Sigmoid colon (tissue), 7 donors: Measurements from ENCODE around the gene OR8B4. TPM values are rescaled to one million over a fixed set of nuclear protein-coding genes. Genes with fewer than 3 reads are reported as not detected.
A peak's percentile ranks its signal among the peaks of the same experiment; 100 is the strongest.
"Not testable (repeated sequence)": the region's sequence is repeated elsewhere in the genome, so short reads cannot be mapped to it uniquely, and the experiment has no call there.

Experiments used
- DNase-seq: peaks from one replicate; pipeline ENCODE4 v3.0.0-alpha.2; 2019
- H3K27ac ChIP-seq, 4 donors: fragments of 200-600 bp; sonication (generic); one replicate each; pipeline ENCODE4 v1.5.1; 2016 to 2019; ENCODE audit warnings: mild to moderate bottlenecking in 1 of 4
- H3K27me3 ChIP-seq, 3 donors: fragments of 200-600 bp; sonication (generic); one replicate each; pipeline ENCODE4 v1.5.1; 2019; ENCODE audit warnings: mild to moderate bottlenecking in 1 of 3
- H3K36me3 ChIP-seq, 4 donors: fragments of 200-600 bp; sonication (generic); one replicate each; pipeline ENCODE4 v1.5.1; 2016 to 2019
- H3K4me1 ChIP-seq, 4 donors: fragments of 200-600 bp; sonication (generic); one replicate each; pipeline ENCODE4 v1.5.1; 2017 to 2019
- H3K4me3 ChIP-seq, 4 donors: fragments of 200-600 bp; sonication (generic); one replicate each; pipeline ENCODE4 v1.5.1; 2017 to 2019; ENCODE audit warnings: mild to moderate bottlenecking in 2 of 4, moderate library complexity in 1 of 4
- H3K9me3 ChIP-seq, 4 donors: fragments of 200-600 bp in 3 of 4; sonication (generic) in 3 of 4; one replicate each; pipeline versions ENCODE4 v1.5.1 to v1.6.1; 2013 to 2019
- CTCF ChIP-seq, 4 experiments: fragments of 450-650 bp in 3 of 4; fragments of 200-600 bp in 1 of 4; IDR thresholded peaks; one replicate each; pipeline ENCODE4 v1.5.1; 2016 to 2019; ENCODE audit warnings: antibody characterized with exemption in 4 of 4, mild to moderate bottlenecking in 3 of 4, moderate library complexity in 2 of 4
- EP300 ChIP-seq, 4 donors: sonication (generic); formaldehyde crosslinking; IDR thresholded peaks; one replicate each; pipeline ENCODE4 v1.6.1; 2017; ENCODE audit warnings: antibody characterized with exemption in 4 of 4
- POLR2A ChIP-seq, 2 donors: fragments of 450-650 bp; IDR thresholded peaks; one replicate each; pipeline ENCODE4 v1.6.1; 2016; ENCODE audit warnings: antibody characterized with exemption in 2 of 2, mild to moderate bottlenecking in 2 of 2, moderate library complexity in 2 of 2
- POLR2AphosphoS5 ChIP-seq, 4 donors: sonication (generic); formaldehyde crosslinking; IDR thresholded peaks; one replicate each; pipeline ENCODE4 v1.6.1; 2017; ENCODE audit warnings: antibody characterized with exemption in 4 of 4
- WGBS, 2 donors: extraction: QIAGEN DNeasy Blood & Tissue Kit; methylation state at CpG; one replicate each; pipeline ENCODE4 v1.1.7; 2013; 5-methylcytosine and 5-hydroxymethylcytosine counted together
- intact Hi-C: fragments of 100-400 bp; cut with DNase I; formaldehyde crosslinking; loops from one replicate; pipeline ENCODE4 v1.15.1; 2023
- polyA plus RNA-seq, 3 donors: library from polyadenylated mRNA; stranded (reverse); fragments of 200-250 nt; gene quantifications; one replicate each; pipeline ENCODE4 v1.2.3, GENCODE V29; 2013
- total RNA-seq, 4 donors: library from RNA; depleted of rRNA; stranded (reverse); fragments of >200 nt; gene quantifications; one replicate each; pipeline ENCODE4 v1.1.0, GENCODE V29; 2016
- donor health status: healthy with polysubstance abuse.
- donor health status: Bipolar disorder and iron deficiency.
- donor health status: healthy.

The OR8B4 gene
- total and polyA plus RNA-seq, 7 donors = not detected

- Histone ChIP-seq H3K27ac (no peak overlapping the region), H3K9me3 (no peaks in the 10 kb centered on the region), H3K4me3 (no peak overlapping the region), H3K4me1 (no peaks in the 10 kb centered on the region), H3K27me3 (no peaks in the 10 kb centered on the region), H3K36me3 (no peaks in the 10 kb centered on the region)
- TF ChIP-seq POLR2A (IDR thresholded peaks at IDR 0.05) (no peak), EP300 (IDR thresholded peaks at IDR 0.05) (no peak), POLR2AphosphoS5 (IDR thresholded peaks at IDR 0.05) (no peak), CTCF (IDR thresholded peaks at IDR 0.05) (no peak)
- DNase-seq = no peak
- intact Hi-C loops = no loop called here
- 47 to 64% methylated on average over 2 of the region's 2 CpGs for WGBS, 2 donors
Measured at GRCh38 chr11:124405581-124405980, 19.1 kb downstream of the OR8B4 start.

- intact Hi-C loops, H3K27ac ChIP-seq, H3K4me3 ChIP-seq, H3K27me3 ChIP-seq, DNase-seq, H3K36me3 ChIP-seq, H3K9me3 ChIP-seq, H3K4me1 ChIP-seq: not testable (repeated sequence)
- WGBS, 2 donors = 93 to 94% methylated on average over 23 to 26 of the region's 27 CpGs
Measured at GRCh38 chr11:124403186-124403585, 21.5 kb downstream of the OR8B4 start.

GRCh38 chr11:124402326-124402922 lies 22.2 kb downstream of the OR8B4 start:
- intact Hi-C loops = no loop called here
- Histone ChIP-seq H3K4me3 (no peak overlapping the region), H3K4me1 (no peaks in the 10 kb centered on the region), H3K27ac (no peak overlapping the region), H3K36me3 (no peaks in the 10 kb centered on the region), H3K9me3 (no peaks in the 10 kb centered on the region), H3K27me3 (no peaks in the 10 kb centered on the region)
- peak in 1 of 4 experiments; percentile 30 for TF ChIP-seq CTCF (IDR thresholded peaks at IDR 0.05)
- no peak for TF ChIP-seq POLR2A (IDR thresholded peaks at IDR 0.05)
- TF ChIP-seq POLR2AphosphoS5 (IDR thresholded peaks at IDR 0.05) = no peak
- WGBS, 2 donors = 31 to 46% methylated on average over 8 of the region's 8 CpGs
- no peak for DNase-seq

- H3K27me3 ChIP-seq = no peaks in the 10 kb centered on the region
- H3K9me3 ChIP-seq = no peaks in the 10 kb centered on the region
Measured at GRCh38 chr11:124398924-124399323, 25.7 kb downstream of the OR8B4 start, which contains the start of gene OR8B3. Gene OR8B3, minus strand, starts transcription at chr11:124399024. Its CDS starts 1,673 bp downstream, at chr11:124397351.

GRCh38 chr11:124396847-124397246 lies 27.8 kb downstream of the OR8B4 start:
- WGBS, 2 donors = 89 to 93% methylated on average over 2 of the region's 4 CpGs
- H3K4me1 ChIP-seq, H3K36me3 ChIP-seq, H3K4me3 ChIP-seq, H3K27me3 ChIP-seq, DNase-seq, intact Hi-C loops, H3K27ac ChIP-seq, H3K9me3 ChIP-seq: not testable (repeated sequence)

More at GRCh38 chr11:124398924-124399323, 25.7 kb downstream of the OR8B4 start, which contains the start of gene OR8B3:
- no peak for TF ChIP-seq POLR2AphosphoS5 (IDR thresholded peaks at IDR 0.05)
- TF ChIP-seq CTCF (IDR thresholded peaks at IDR 0.05) = no peak
- TF ChIP-seq EP300 (IDR thresholded peaks at IDR 0.05) = no peak
- no peak for TF ChIP-seq POLR2A (IDR thresholded peaks at IDR 0.05)
- intact Hi-C loops = no loop called here
- Histone ChIP-seq H3K4me3 (no peak within 1 kb of the TSS), H3K36me3 (no peaks in the 10 kb centered on the region), H3K4me1 (no peaks in the 10 kb centered on the region), H3K27ac (no peak within 1 kb of the TSS)
- DNase-seq = no peak

- DNase-seq = no peak
- no peaks in the 10 kb centered on the region for H3K27me3 ChIP-seq
- H3K4me3 ChIP-seq = no peak overlapping the region
- H3K9me3 ChIP-seq = no peaks in the 10 kb centered on the region
- H3K4me1 ChIP-seq = no peaks in the 10 kb centered on the region
- no peaks in the 10 kb centered on the region for H3K36me3 ChIP-seq
- no peak overlapping the region for H3K27ac ChIP-seq
- intact Hi-C loops = no loop called here
- TF ChIP-seq CTCF (IDR thresholded peaks at IDR 0.05) = no peak
- no peak for TF ChIP-seq POLR2A (IDR thresholded peaks at IDR 0.05)
- no peak for TF ChIP-seq POLR2AphosphoS5 (IDR thresholded peaks at IDR 0.05)
- TF ChIP-seq EP300 (IDR thresholded peaks at IDR 0.05) = no peak
- 61 to 90% methylated on average over 3 of the region's 3 CpGs for WGBS, 2 donors
Measured at GRCh38 chr11:124394408-124394807, 30.3 kb downstream of the OR8B4 start.
